HG03039 (cell line): Measurements from ENCODE around the gene NDUFS2.
"Not testable (repeated sequence)": the region's sequence is repeated elsewhere in the genome, so short reads cannot be mapped to it uniquely, and the experiment has no call there.

Experiments used
- ATAC-seq: cut with Tn5 transposase; IDR thresholded peaks from one replicate; pipeline ENCODE4 v1.9.1; 2021; ENCODE audit warnings: mild to moderate bottlenecking, moderate library complexity; ENCODE audit not compliant: unreplicated experiment

The NDUFS2 gene

GRCh38 chr1:161218301-161219077 lies 16.3 kb downstream of the NDUFS2 start:
- no peak for ATAC-seq

DNA sequence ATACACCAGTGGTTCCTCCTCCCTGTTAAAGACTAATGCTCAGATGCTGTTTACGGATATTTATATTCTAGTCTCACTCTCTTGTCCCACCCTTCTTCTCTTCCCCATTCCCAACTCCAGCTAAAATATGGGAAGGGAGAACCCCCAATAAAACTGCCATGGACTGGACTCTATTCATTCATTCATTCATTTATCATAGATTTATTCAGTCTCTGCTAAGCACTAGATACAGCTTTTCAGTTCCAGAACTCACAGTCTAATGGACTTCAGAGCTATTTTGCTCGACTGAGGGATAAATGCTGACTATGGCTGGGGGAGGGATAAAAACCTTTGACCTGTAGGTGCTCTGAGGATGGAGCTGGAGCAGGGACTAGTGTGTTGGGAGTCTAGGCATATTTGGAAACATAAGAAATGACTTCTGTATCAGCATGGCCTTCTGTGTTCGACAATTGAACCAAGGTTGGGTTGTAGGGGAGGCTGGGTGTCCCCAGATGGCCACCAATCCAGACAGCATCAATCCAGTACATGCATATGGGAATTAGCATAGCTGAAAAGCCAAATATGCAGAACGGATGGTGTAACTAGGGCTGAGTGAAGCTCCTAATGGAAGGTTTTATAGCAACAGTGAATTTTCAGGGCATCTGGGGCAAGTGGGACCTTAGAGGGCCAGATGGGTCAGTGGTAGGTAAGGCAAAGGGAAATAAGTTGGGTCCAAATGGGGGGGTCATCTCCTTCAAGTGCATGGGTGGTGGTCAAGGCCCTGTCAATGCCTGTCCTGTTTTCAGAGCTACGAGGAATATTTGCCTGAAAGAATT lies 17.1 kb downstream of the NDUFS2 start:
- no peak for ATAC-seq

- no peak for ATAC-seq
Observed at GRCh38 chr1:161220002-161220401, 17.8 kb downstream of the NDUFS2 start.

DNA sequence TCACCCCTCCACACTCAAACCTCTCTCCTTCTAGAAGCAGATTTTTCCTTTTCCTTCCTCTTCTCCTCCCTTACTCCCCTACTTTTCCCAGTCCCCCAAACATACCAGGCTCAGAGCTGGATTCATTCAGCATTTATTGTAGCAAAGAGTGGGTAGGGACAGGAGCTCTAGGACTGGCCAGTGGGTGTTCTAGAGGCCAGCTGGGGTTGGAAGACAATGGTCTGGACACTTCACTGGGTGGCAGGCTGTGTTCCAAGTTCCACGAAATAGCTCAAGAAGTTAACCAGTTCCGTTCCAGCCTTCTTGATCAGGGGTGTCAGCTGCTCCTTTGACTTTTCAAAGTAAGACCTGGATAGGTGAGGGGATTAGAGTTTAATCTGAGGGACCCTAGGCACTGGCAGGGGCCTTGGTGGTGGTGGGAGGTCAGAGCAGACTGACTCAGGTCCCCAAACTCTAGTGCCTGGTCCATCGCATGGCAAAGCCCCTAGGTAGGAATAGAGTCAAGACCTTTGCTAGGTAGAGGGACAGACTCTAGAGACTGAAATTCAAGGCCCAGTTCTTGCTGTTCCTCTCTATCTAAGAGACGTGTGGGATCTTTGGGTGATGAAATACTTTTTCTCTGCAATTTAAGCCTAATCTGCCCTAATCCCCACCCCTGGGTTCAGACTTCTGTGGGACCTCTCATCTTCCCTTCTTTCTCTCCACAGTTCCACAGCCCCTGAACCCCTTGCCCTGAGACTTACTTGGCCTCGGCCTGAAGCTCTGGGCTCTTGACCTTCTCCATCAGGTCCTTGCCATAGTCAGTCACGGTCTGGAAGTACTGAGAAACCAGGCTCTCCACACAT lies 20.2 kb downstream of the NDUFS2 start:
- ATAC-seq, result no peak

GRCh38 chr1:161223805-161224694 lies 21.9 kb downstream of the NDUFS2 start:
- ATAC-seq, result no peak

- not testable (repeated sequence) for ATAC-seq
Observed at GRCh38 chr1:161224695-161225087, 22.5 kb downstream of the NDUFS2 start.

GRCh38 chr1:161225178-161225533 lies 23.0 kb downstream of the NDUFS2 start:
- ATAC-seq, result no peak

DNA sequence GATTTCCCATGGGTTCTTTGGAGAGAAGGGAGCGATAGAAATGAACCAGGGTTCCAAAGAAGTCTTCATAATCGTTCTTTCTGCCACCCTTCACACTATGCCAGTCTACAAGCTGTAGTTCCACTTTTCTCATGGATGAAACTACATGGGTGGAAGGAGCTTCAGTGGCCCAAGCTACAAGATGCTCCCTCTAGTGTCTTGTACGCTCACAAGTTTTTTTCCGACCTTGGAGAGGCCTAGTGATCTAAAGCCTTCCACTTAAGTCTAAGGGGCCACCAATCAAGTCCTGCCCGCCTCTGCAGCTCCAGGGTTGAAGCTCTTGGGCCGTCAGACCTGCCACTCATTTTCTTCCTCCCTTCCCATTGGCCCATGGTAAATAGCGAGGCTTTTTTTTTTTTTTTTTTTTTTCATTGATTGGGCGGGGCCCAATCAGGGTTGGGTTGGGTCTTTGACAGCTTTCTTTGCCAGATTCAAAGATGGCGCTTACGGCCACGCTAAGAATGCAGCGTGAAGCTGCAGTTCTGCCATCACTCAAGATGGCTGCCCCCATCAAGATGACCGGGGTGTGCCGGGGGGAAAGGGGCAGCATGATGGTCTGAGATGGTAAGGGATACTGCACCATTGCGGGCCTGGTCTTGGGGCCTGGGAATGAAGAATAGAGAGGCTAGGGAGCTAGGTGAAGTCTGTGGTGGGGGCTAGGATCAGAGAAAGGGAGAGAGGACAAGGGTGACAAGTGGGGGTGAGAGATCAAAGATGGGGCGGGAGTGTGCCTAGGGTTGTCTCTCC lies 23.6 kb downstream of the NDUFS2 start, which contains the start of gene TOMM40L:
Gene TOMM40L (plus strand): TSS at position 527 of the 786 bp plus-strand sequence. CDS start 430 bp downstream, outside the sequence.
- peak; percentile 84 for ATAC-seq

GRCh38 chr1:161226320-161226711 lies 24.1 kb downstream of the NDUFS2 start:
- ATAC-seq, result no peak

DNA sequence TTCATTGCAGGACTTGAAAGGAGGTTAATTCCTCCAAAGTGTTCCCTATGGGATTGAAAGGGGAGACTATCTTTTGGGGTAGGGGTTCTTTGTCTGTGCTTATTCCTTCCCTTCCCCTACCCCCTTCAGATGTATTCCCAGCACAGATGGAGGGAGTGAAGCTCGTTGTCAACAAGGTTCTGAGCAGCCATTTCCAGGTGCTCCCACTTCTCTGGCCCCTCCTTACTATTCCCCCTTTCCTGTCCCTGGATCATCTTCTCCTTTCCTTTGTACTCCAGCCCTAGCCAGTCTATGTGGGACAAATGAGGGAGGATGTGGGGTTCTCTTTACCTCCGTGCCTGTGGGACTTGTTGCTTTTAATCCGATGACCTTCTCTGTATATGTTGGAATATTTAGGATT lies 24.6 kb downstream of the NDUFS2 start:
- ATAC-seq, result no peak

- ATAC-seq, result peak; percentile 31
Observed at GRCh38 chr1:161227196-161227871, 25.2 kb downstream of the NDUFS2 start.

GRCh38 chr1:161228032-161228431 lies 25.9 kb downstream of the NDUFS2 start:
- ATAC-seq, result no peak

DNA sequence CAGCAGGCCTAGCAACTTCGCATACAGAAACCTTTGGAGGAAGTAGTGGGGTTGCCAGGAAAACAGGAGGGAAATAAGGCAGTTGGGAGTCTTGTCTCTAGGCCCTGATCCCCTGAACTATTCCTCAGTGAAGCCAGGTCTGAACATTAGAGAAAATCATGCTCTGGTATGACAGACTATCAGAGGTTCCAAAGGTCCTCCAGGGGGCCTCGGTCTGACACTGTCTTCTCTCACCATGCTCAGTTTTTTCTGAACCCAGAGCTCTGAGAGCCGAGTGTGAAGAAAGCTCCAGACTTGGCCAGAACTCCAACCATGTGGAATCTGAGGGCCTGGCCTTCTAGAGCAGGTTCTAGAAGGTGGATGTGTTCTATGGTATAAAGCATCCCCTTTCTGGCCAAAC lies 27.7 kb downstream of the NDUFS2 start:
- no peak for ATAC-seq

DNA sequence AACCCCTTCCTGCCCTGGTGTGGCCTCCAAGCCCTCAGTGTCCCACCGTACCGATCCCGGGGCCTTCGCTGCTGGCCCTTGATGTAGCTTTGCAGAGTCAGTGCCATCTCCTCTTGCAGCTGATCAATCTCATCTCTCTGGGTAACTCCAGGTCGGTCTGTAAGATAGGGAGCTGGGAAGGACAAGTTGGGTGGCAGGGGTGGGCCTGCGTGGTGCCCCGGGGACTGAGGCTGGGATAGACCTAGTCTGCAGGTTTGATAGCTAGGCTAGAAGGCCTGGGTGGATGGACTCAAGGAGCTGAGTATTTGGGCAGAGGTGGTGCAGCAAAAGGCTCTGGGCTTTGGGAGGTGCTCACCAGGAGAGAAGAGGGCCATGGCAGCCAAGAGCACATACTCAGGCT lies 28.6 kb downstream of the NDUFS2 start:
- no peak for ATAC-seq

- no peak for ATAC-seq
Observed at GRCh38 chr1:161233102-161233501, 30.9 kb downstream of the NDUFS2 start.

DNA sequence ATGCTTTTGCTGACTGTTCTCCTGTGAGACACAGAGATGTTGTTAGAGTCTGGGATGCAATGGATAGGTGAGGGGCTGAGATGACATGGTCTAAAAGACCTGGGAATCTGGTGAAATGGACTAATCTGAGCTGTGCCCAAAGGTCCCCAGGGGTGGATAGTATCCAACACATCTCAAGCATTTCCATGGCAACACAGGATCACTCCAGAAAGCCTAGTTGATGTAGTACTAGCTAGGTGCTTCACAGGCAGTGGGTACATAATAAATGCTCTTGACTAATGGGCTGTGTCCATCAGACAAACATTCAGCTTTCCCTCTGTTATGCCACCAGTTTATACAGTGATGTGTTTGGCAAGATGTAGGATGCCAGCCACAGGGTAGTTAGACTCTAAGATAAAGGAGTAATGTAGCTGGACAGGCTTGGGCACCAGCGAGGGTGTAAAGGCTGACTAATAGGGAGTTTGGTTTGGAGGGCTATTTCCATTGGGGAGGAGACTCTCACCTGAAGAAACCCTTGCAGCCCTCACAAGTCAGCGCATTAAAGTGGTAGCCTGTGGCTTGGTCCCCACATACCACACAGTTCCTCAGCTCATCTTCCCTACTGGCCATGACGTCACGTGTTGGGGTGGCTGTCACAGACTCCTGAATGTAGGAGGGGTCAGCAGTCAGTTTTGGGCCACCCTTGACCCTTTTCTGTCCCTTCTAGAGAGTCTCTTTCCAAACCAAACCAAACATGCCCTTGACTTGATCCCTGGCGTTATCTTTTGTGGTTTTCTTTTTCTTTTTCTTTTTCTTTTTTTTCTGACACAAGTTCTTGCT lies 34.0 kb downstream of the NDUFS2 start:
- no peak for ATAC-seq

DNA sequence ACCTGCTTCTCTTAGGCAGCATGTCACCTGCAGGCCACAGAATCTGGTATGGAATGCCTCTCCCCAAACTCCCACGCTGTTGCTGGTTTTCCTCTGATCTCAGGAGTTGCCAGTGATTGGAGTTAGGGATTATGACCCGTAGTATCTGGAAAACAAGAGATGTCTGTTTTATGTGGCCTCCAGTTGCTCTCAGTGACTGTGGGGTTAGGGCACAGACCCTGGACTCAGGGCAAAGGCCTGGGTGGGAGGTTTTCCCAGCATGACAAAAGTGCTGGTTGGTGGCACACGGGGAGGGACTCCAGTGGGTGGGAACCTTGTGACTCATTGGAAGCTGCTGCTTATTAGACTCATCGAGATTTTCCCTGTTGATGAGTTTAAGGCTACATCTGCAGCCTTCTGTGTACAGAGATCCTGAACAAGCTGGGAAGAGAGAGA lies 35.9 kb downstream of the NDUFS2 start, which contains the start of gene NR1I3:
Gene NR1I3 (minus strand): TSS at position 165 of the 435 bp plus-strand sequence. CDS start 1,638 bp downstream, outside the sequence.
- ATAC-seq, result no peak

- no peak for ATAC-seq
Observed at GRCh38 chr1:161241682-161242081, 39.5 kb downstream of the NDUFS2 start.
